ENCODE data around the gene NAALADL2. TPM values are rescaled to one million over a fixed set of nuclear protein-coding genes. Genes with fewer than 3 reads are reported as not detected.

Gene NAALADL2
- total RNA-seq, 1 donor from 2014 or later, result 2.9 TPM

- Histone ChIP-seq H3K27me3 (ENCODE audit: control insufficient read depth, insufficient read depth, low read length) (no peaks in the 10 kb centered on the region), H3K36me3 (ENCODE audit: control insufficient read depth, insufficient read depth, low read length) (no peaks in the 10 kb centered on the region)
Observed at GRCh38 chr3:175476489-175476888, 617.4 kb downstream of the NAALADL2 start.

GRCh38 chr3:175477651-175478224 lies 618.6 kb downstream of the NAALADL2 start:
- Histone ChIP-seq H3K27me3 (ENCODE audit: control insufficient read depth, insufficient read depth, low read length) (no peaks in the 10 kb centered on the region), H3K4me3 (ENCODE audit: low read depth, low read length) (no peak overlapping the region), H3K36me3 (ENCODE audit: control insufficient read depth, insufficient read depth, low read length) (no peaks in the 10 kb centered on the region)
- no peak for TF ChIP-seq CTCF (IDR thresholded peaks at IDR 0.05; ENCODE audit: insufficient read depth, low read length, poor library complexity, severe bottlenecking)
- DNase-seq (ENCODE audit: low read depth), result no peak

More at GRCh38 chr3:175476489-175476888, 617.4 kb downstream of the NAALADL2 start:
- no peak for DNase-seq (ENCODE audit: low read depth)
- no peak overlapping the region for H3K4me3 ChIP-seq (ENCODE audit: low read depth, low read length)
- TF ChIP-seq CTCF (IDR thresholded peaks at IDR 0.05; ENCODE audit: insufficient read depth, low read length, poor library complexity, severe bottlenecking), result no peak

- H3K36me3 ChIP-seq (ENCODE audit: control insufficient read depth, insufficient read depth, low read length), result no peaks in the 10 kb centered on the region
- TF ChIP-seq CTCF (IDR thresholded peaks at IDR 0.05; ENCODE audit: insufficient read depth, low read length, poor library complexity, severe bottlenecking), result no peak
- no peak for DNase-seq (ENCODE audit: low read depth)
- no peaks in the 10 kb centered on the region for H3K27me3 ChIP-seq (ENCODE audit: control insufficient read depth, insufficient read depth, low read length)
- H3K4me3 ChIP-seq (ENCODE audit: low read depth, low read length), result no peak overlapping the region
Observed at GRCh38 chr3:175478301-175478700, 619.2 kb downstream of the NAALADL2 start.

GRCh38 chr3:175479175-175479574 lies 620.0 kb downstream of the NAALADL2 start:
- no peak overlapping the region for H3K4me3 ChIP-seq (ENCODE audit: low read depth, low read length)
- no peaks in the 10 kb centered on the region for H3K27me3 ChIP-seq (ENCODE audit: control insufficient read depth, insufficient read depth, low read length)
- H3K36me3 ChIP-seq (ENCODE audit: control insufficient read depth, insufficient read depth, low read length), result no peaks in the 10 kb centered on the region
- DNase-seq (ENCODE audit: low read depth), result no peak
- no peak for TF ChIP-seq CTCF (IDR thresholded peaks at IDR 0.05; ENCODE audit: insufficient read depth, low read length, poor library complexity, severe bottlenecking)

- Histone ChIP-seq H3K4me3 (ENCODE audit: low read depth, low read length) (no peak overlapping the region), H3K36me3 (ENCODE audit: control insufficient read depth, insufficient read depth, low read length) (no peaks in the 10 kb centered on the region), H3K27me3 (ENCODE audit: control insufficient read depth, insufficient read depth, low read length) (no peaks in the 10 kb centered on the region)
- no peak for DNase-seq (ENCODE audit: low read depth)
- TF ChIP-seq CTCF (IDR thresholded peaks at IDR 0.05; ENCODE audit: insufficient read depth, low read length, poor library complexity, severe bottlenecking), result no peak
Observed at GRCh38 chr3:175479800-175480199, 620.7 kb downstream of the NAALADL2 start.

DNA sequence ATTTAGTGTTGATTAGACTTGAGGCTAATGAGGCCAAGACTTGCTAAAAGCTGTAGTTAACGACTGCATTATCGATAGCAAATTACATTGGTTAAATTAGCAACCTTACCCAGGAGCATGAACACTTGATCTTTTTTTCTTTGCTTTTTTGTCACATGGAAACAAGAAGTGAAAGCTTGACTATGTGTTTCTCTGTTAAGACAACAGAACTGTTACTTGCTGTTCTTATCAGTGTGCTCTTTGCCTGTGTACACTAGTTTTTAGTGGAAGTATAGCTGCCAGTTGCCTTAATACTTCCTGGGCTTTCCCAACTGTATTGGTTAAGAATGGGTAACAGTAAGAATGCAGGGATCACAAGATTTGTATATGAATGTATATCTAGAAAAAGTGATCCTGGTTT lies 625.5 kb downstream of the NAALADL2 start:
- Histone ChIP-seq H3K4me3 (ENCODE audit: low read depth, low read length) (no peak overlapping the region), H3K27me3 (ENCODE audit: control insufficient read depth, insufficient read depth, low read length) (no peaks in the 10 kb centered on the region), H3K36me3 (ENCODE audit: control insufficient read depth, insufficient read depth, low read length) (no peaks in the 10 kb centered on the region)
- DNase-seq (ENCODE audit: low read depth), result no peak
- no peak for TF ChIP-seq CTCF (IDR thresholded peaks at IDR 0.05; ENCODE audit: insufficient read depth, low read length, poor library complexity, severe bottlenecking)

Data from kidney epithelial cell (primary cell).